NCI-H1930 (cell line): ENCODE measurements around the gene GNAZ.
A peak's percentile ranks its signal among the peaks of the same experiment; 100 is the strongest.

Experiments
- DNase-seq, 2 experiments: peaks; one replicate each; lab custom pipeline; 2025; lab: John Stamatoyannopoulos, UW

Gene GNAZ

GRCh38 chr22:23064381-23065068 is 5.8 kb upstream of the GNAZ start:
- DNase-seq: no peak

- DNase-seq: no peak
Observed at GRCh38 chr22:23065069-23065451, 5.3 kb upstream of the GNAZ start.

GRCh38 chr22:23065495-23066122 is 4.7 kb upstream of the GNAZ start:
- no peak for DNase-seq

- no peak for DNase-seq
Observed at GRCh38 chr22:23066200-23067022, 3.9 kb upstream of the GNAZ start.

GRCh38 chr22:23067023-23067650 is 3.2 kb upstream of the GNAZ start:
- DNase-seq: no peak

GRCh38 chr22:23067691-23068090 is 2.6 kb upstream of the GNAZ start:
- no peak for DNase-seq

GRCh38 chr22:23068096-23068831 is 2.1 kb upstream of the GNAZ start:
- no peak for DNase-seq

- DNase-seq: no peak
Observed at GRCh38 chr22:23068832-23069385, 1.4 kb upstream of the GNAZ start.

GRCh38 chr22:23069502-23070357 is 589 bp upstream of the GNAZ start:
- DNase-seq: peak; percentile 75 to 93

GRCh38 chr22:23071230-23072076 is 1.1 kb downstream of the GNAZ start:
- no peak for DNase-seq

GRCh38 chr22:23072077-23072910 is 2.0 kb downstream of the GNAZ start:
- DNase-seq: no peak

GRCh38 chr22:23072911-23073491 is 2.7 kb downstream of the GNAZ start:
- no peak for DNase-seq

GRCh38 chr22:23073526-23074229 is 3.4 kb downstream of the GNAZ start:
- DNase-seq: no peak

GRCh38 chr22:23074451-23074850 is 4.1 kb downstream of the GNAZ start:
- no peak for DNase-seq

GRCh38 chr22:23075050-23075449 is 4.7 kb downstream of the GNAZ start:
- DNase-seq: no peak

- DNase-seq: no peak
Observed at GRCh38 chr22:23075525-23076216, 5.4 kb downstream of the GNAZ start.
